Mucosa of gallbladder (tissue), 1 donor: ENCODE data around the gene MIDN. TPM values are rescaled to one million over a fixed set of nuclear protein-coding genes. Genes with fewer than 3 reads are reported as not detected.

Experiments
- DNase-seq: peaks from one replicate; pipeline ENCODE4 v3.0.0-alpha.2; 2020; ENCODE audit warnings: low spot score
- total RNA-seq: library from RNA; stranded (reverse); gene quantifications from one replicate; pipeline ENCODE4 v1.2.1, GENCODE V29; 2021
- donor health status: DM: no; HTN: no; CAD: no.

Gene MIDN
- total RNA-seq, 1 donor from 2014 or later, result 127 TPM

- no peak for DNase-seq
Observed at GRCh38 chr19:1220976-1221903, 27.1 kb upstream of the MIDN start.

DNA sequence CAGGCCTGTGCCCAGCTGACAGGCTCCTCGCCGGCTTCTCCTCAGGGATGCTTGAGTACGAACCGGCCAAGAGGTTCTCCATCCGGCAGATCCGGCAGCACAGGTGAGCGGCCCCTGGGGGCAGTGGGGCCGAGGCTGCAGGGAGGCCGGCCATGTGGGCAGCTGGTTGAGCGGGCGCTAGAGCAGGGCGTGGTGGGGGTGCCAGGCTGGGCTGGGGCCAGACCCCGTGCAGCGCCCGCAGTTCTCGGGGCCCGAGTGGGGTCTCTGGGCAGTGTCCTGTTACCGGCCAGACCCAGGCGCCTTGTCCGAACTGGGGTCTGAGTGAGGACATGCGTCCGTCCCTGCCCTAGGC lies 26.5 kb upstream of the MIDN start:
- no peak for DNase-seq

GRCh38 chr19:1222394-1222793 lies 26.0 kb upstream of the MIDN start:
- DNase-seq, result no peak

DNA sequence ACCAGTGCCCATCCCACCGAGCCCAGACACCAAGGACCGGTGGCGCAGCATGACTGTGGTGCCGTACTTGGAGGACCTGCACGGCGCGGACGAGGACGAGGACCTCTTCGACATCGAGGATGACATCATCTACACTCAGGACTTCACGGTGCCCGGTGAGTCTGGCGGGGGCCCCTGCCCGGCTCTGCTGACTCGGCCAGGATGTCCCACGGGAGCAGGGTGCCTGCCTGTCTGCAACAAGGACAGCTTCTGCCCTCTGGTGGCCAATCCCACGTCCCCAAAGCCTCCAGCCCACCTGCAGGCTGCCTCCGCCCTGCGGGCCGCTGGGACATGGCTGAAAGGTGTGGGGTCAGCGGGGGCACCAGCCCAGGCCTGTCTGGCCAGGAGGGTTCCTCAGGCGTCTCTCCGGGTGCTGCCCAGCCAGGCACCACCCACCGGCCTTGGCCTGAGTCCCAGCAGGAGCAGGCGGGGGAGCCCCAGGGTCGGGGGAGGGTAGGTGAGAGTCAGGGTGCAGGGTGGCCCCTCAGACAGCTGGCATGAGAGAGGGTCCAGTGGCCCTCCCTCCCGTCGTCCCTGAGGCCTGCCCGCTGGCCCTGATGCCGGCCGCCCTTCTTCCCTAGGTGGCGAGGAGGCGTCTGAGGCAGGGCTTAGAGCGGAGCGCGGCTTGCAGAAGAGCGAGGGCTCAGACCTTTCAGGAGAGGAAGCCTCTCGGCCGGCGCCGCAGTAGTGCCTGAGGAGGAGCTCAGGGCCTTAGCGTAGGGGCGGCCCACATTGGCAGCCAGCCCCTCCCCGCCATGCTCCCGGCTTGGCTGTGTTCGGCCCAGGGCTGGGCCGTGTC lies 25.1 kb upstream of the MIDN start:
- DNase-seq, result no peak

DNA sequence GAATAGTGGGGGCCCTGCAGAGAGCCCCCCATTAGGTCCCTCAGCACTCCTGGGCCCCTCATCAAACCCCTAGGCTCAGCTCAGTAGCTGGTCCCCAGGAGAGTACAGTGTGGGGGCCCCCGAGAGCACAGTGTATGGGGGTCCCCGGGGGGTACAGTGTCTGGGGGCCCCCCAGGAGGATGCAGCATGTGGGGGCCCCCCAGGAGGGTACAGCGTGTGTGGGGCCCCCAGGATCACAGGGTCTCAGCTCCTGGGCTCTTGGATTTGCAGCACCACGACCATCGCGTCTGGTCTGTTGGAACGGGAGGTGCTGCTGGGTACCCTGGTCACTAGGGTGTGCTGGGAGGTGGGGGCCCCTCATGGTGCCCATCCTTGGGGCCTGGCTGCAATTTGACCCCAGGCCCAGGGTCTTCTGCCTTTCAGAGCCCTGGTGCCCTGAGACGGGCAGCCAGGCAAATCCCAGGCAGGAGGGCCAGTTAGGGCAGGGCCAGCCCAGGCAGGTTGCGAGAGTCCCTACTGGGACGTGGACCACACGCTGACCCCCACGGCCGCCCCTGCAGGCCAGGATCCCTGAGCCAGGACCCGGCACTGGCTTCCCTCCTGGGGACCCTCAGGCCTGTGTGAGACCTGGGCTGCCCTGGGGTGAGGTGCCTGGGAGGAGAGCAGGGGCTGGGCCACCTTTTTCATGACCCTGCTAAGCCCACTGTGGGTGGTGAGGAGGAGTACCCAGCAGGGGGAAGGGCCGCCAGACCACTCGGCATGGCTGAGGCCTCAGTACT lies 24.1 kb upstream of the MIDN start:
- no peak for DNase-seq

GRCh38 chr19:1224847-1225246 lies 23.5 kb upstream of the MIDN start:
- no peak for DNase-seq

DNA sequence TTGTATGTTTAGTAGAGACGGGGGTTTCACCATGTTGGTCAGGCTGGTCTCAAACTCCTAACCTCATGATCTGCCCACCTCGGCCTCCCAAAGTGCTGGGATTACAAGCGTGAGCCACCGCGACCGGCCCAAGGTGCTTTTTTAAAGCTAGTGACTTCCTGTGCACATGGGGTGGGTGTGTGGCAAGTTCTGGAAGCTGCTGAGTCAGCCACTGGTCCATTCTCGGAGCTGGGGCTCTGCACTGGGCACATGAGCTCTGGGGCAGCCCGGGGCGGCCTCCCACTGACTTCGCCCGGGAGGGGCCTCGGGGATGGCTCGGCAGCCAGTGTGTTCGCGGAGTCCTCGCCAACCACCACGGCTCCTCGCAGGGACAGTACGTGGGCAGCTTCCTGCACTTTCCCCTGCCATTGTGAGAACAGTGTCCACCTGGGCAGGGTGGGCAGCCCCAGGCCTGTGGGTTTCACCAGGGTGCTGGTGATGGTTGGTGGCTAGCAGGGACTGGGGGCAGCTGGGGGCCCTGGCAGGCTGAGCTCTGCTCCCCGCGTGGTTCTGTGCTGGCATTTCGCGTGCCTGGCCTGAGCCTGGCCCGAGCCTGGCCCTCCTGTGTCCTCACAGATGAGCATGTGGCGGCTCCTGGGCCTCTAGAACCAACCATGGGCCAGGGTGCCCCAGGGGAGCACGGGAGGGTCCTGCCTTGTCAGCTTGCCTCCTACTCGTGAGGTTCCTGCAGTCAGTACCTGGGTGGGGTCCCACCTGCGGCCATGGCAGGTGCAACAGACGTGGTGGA lies 22.8 kb upstream of the MIDN start:
- DNase-seq, result no peak

DNA sequence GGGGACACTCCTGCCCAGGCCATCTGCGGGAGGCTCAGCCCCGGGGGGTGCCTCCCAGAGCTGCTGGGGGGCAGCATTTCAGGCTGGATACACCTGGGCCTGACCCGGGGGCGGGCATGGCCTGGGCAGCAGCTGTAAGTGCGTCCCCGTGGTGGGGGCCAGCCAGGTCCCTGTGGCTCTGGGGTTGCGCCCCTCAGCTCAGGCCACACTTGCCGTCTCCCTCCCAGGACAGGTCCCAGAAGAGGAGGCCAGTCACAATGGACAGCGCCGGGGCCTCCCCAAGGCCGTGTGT lies 22.2 kb upstream of the MIDN start:
- DNase-seq, result no peak

DNA sequence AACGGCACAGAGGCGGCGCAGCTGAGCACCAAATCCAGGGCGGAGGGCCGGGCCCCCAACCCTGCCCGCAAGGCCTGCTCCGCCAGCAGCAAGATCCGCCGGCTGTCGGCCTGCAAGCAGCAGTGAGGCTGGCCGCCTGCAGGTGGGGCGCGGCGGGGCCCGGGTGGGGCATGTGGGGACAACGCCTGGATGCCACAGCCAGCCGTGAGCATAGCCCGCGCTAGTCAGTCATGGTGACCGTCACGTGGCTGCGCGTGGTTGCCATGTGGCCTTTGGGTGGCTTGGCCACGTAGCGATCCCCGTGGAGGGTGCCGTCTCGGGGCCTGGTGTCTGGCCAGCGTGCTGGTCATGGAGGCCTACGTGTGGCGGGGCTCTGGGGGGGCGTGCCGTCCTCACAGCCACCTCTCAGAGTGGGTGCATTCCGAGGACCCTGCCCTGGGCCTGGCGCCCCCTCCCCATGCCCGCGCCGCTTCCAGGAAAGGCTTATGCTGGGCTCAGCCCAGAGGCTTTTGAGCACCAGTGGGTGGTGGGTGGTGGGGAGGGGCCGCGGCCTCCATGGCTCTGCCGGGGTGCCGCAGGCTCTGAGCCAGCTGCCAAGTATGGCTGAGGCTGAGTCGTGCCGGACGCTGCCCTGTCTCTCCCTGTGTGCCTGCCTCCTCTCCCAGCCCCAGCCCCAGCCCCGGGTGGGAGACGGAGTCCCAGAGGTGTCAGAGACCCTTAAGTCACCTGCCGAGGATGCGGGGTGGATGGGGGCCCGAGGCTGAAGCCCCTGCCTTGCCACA lies 21.7 kb upstream of the MIDN start:
- DNase-seq, result no peak

- no peak for DNase-seq
Observed at GRCh38 chr19:1227304-1228054, 20.9 kb upstream of the MIDN start.

GRCh38 chr19:1228161-1228957 lies 20.0 kb upstream of the MIDN start:
- no peak for DNase-seq

GRCh38 chr19:1229056-1229923 lies 19.1 kb upstream of the MIDN start:
- DNase-seq, result no peak

DNA sequence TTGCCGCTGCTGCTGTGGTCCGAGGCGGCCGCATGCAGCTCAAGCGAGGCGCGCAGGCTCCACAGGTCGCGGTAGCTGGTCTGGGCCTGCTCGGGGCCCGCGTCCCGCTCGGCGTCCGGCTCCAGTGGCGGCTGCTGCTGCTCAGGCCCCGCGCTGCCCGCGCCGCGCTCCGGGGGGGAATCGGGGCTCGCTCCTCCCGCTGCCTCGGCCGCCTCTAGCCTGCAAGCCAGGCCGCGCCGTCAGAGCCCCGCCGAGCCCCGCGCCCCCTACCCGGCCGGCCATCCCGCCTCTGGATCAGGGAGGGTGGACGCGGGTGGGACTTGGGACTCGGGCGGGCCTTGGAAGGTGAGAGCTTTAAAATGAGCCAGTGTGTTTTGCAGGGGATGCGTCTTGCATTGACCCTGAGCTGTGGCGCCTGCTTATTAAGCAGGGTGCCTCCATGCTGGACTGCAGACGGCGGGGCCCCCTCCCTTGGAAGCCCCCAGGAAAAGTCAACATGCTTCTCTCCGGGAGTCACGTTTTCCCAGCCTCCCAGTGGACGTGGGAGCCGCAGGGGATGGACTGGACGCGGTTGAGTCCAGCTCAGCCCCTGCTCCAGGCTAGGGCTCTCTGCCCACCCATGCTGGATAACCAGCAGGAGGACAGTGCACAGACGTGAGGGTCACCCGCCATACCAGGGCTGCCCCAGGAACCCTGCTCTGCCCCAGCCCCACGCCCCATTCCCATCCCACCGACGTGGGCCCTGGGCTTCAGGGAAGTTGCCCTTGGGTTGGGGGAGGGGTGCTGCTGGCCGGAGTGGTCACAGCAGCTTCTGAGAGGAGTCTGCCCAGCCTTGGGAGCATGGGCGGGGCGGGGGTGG lies 18.2 kb upstream of the MIDN start:
- DNase-seq, result no peak

DNA sequence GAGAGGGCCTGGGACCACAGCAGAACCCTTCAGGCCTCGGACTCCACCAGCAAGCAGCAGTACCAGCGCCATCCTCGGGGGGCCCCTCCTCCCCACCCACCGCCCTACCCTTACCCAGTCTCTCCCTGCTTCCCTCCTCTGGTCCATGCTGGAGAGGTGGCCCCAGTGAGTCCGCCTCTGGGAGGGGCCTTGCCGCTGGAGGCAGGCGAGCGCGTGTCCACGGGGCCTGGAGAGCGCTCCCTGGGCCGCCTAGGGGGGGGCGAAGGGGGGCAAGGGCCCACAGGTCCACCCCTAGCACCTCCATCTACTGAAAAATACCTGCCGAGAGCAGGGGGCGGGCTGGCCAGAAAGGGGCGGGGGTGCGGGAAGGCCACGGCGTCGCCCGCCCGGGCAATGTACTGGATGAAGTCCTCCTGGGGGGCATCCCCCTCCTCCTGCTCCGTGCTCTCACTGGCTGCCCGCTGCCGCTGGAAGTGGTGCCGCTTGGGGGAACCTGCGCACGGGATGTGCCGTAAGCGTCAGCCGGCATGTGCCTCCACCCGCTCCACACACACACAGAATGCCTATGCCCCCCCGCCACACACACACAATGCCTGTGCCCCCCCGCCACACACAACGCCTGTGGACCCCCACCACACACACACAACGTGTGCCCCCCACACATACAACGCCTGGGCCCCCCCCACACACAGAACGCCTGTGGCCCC lies 17.4 kb upstream of the MIDN start:
- DNase-seq, result no peak

DNA sequence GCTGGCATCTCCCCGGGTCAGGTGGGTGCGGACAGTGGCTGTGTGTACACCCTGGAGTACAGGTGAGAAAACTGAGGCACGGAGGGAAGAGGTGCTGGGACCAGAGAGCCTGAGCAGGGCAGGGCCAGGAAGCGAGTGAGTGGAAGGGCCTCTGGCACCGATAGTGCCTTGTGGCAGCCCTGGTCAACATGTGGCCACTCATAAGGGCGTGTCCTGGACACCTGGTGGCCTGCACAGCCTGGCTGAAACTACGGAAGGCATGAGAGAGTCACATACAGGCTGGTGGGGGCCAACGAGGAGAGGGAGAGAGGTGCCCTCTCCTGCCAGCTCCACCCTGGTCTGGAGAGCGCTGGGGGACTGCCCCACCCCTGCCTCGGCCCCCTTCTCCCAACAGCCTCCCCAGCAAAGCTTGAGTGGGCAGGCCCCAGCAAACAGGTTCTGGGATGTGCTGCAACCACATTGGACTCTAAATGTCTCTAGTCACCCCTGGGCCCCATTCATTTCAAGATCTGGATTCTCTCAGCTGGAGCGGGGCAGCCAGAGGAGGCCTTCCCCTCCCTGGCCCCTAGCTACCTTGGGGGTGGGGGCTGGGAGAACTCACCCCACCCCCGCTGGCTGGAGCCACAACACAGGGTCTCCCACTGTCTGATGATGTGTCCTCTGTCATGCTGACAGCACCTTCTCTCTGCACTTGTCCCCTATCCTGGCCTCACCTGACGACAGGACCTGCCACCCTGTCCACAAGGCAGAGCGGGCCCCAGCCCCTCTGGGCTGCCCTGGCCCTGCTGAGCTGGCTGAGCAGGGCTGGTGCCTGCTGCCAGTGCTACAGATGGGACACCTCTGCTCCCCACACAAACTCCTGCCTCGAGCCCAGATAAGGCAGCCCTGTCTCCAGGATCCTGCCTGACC lies 16.4 kb upstream of the MIDN start:
- DNase-seq, result no peak
